OCI-LY3 (cell line): ENCODE results near the gene RARRES1.

Source experiments
- H2AFZ ChIP-seq: fragments of 200-600, 300-600 bp; shearing (Covaris generic); 2 replicates; pipeline ENCODE4 v1.6.0; 2014; ENCODE audit warnings: antibody characterized with exemption, low read depth, low read length
- H3K27ac ChIP-seq: fragments of 200-600, 300-600 bp; sonication (generic); 2 replicates; pipeline ENCODE4 v1.5.1; 2014; ENCODE audit warnings: mild to moderate bottlenecking, low read length, moderate library complexity, mixed read lengths
- H3K27me3 ChIP-seq: fragments of 200-600, 300-600 bp; sonication (generic); 2 replicates; pipeline ENCODE4 v1.6.1; 2014; ENCODE audit warnings: low read depth, low read length, mixed read lengths
- H3K36me3 ChIP-seq: fragments of 200-600, 300-600 bp; sonication (generic); replicated peaks from 2 replicates; pipeline ENCODE3; 2014; ENCODE audit warnings: low read depth, low read length, mixed read lengths
- H3K4me1 ChIP-seq: fragments of 300-600, 200-600 bp; sonication (generic); 2 replicates; pipeline ENCODE4 v1.6.1; 2014; ENCODE audit warnings: low read length, mixed read lengths
- H3K4me2 ChIP-seq: fragments of 200-600, 300-600 bp; sonication (generic); 2 replicates; pipeline ENCODE4 v1.6.1; 2014; ENCODE audit warnings: low read length, mixed read lengths
- H3K4me3 ChIP-seq: fragments of 300-600, 200-600 bp; sonication (generic); 2 replicates; pipeline ENCODE4 v1.5.1; 2014; ENCODE audit warnings: antibody characterized with exemption, mild to moderate bottlenecking, low read length, moderate library complexity
- H3K79me2 ChIP-seq: fragments of 300-600, 200-600 bp; shearing (Covaris generic); 2 replicates; pipeline ENCODE4 v1.6.1; 2014; ENCODE audit warnings: mild to moderate bottlenecking, low read length, mixed read lengths
- H3K9ac ChIP-seq: fragments of 300-600, 200-600 bp; shearing (Covaris generic); 2 replicates; pipeline ENCODE4 v1.6.0; 2014; ENCODE audit warnings: mild to moderate bottlenecking, low read length, moderate library complexity
- H3K9me3 ChIP-seq: fragments of 200-600, 300-600 bp; shearing (Covaris generic); 2 replicates; pipeline ENCODE4 v1.6.1; 2014; ENCODE audit warnings: low read length, mixed read lengths; ENCODE audit not compliant: insufficient read depth
- H4K20me1 ChIP-seq: fragments of 200-600, 300-600 bp; sonication (generic); 2 replicates; pipeline ENCODE4 v1.6.1; 2016; ENCODE audit warnings: low read length, mixed read lengths; ENCODE audit not compliant: insufficient read depth
- EZH2phosphoT487 ChIP-seq: fragments of 200-600 bp; shearing (Covaris generic); IDR thresholded peaks from 2 replicates; pipeline ENCODE4 v1.6.1; 2018; ENCODE audit warnings: antibody characterized with exemption, mixed run types, low read depth
- TF ChIP-seq, protein P1 (sequence below): fragments of 200-600, 300-600 bp; sonication (generic); IDR thresholded peaks from 2 replicates; pipeline ENCODE4 v1.5.1; 2014; ENCODE audit warnings: antibody characterized with exemption, low read length, low read depth

The RARRES1 gene

DNA sequence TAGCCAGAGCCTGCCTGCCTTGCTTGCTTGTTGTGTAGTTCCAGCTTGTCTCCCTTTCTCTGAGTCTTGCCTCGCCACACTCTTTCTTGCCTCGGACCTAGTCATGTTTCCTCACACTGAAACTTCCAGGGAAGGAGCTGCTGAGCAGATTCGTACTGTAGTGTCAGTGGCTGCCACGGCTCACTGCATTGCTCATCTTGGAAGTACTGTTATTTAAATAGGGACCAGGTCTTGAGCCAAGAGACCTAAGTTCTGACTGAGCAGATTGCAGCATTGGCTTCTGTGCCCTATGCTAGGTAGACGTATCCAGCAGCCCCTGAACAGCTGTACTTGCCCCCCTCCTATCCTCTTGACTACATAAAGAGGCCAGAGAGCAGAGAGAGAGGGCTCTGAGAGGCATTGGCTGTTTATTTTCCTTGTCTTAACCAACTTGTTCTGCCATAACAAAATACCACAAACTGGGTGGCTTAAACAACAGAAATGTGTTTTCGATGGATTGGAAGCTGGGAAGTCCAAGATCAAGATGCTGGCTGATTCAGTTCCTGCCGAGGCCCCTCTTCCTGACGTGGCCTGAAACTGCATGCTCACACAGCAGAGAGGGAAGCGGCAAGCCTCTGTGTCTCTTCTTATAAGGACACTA lies 5.8 kb upstream of the RARRES1 start:
- no peak overlapping the region for H3K4me3 ChIP-seq
- H3K27me3 ChIP-seq: no peaks in the 10 kb centered on the region
- no peak overlapping the region for H3K4me2 ChIP-seq
- no peak overlapping the region for H3K27ac ChIP-seq
- no peak overlapping the region for H3K9ac ChIP-seq
- no peak overlapping the region for H2AFZ ChIP-seq
- no peaks in the 10 kb centered on the region for H3K4me1 ChIP-seq
- TF ChIP-seq, protein P1, sequence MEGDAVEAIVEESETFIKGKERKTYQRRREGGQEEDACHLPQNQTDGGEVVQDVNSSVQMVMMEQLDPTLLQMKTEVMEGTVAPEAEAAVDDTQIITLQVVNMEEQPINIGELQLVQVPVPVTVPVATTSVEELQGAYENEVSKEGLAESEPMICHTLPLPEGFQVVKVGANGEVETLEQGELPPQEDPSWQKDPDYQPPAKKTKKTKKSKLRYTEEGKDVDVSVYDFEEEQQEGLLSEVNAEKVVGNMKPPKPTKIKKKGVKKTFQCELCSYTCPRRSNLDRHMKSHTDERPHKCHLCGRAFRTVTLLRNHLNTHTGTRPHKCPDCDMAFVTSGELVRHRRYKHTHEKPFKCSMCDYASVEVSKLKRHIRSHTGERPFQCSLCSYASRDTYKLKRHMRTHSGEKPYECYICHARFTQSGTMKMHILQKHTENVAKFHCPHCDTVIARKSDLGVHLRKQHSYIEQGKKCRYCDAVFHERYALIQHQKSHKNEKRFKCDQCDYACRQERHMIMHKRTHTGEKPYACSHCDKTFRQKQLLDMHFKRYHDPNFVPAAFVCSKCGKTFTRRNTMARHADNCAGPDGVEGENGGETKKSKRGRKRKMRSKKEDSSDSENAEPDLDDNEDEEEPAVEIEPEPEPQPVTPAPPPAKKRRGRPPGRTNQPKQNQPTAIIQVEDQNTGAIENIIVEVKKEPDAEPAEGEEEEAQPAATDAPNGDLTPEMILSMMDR: no peak
- TF ChIP-seq EZH2phosphoT487: no peak
- no peaks in the 10 kb centered on the region for H3K9me3 ChIP-seq
- H3K36me3 ChIP-seq: peaks cover 10% of the 10 kb centered on the region
- H3K79me2 ChIP-seq: no peaks in the 10 kb centered on the region
- H4K20me1 ChIP-seq: no peaks in the 10 kb centered on the region

- peaks cover 10% of the 10 kb centered on the region for H3K36me3 ChIP-seq
- H3K9ac ChIP-seq: no peak overlapping the region
- no peaks in the 10 kb centered on the region for H3K9me3 ChIP-seq
- H4K20me1 ChIP-seq: no peaks in the 10 kb centered on the region
- no peaks in the 10 kb centered on the region for H3K4me1 ChIP-seq
- H2AFZ ChIP-seq: no peak overlapping the region
- H3K4me3 ChIP-seq: no peak overlapping the region
- H3K27me3 ChIP-seq: no peaks in the 10 kb centered on the region
- TF ChIP-seq EZH2phosphoT487: no peak
- TF ChIP-seq, protein P1: no peak
- H3K27ac ChIP-seq: no peak overlapping the region
- H3K4me2 ChIP-seq: no peak overlapping the region
- no peaks in the 10 kb centered on the region for H3K79me2 ChIP-seq
Measured at GRCh38 chr3:158737410-158737809, 5.2 kb upstream of the RARRES1 start.

DNA sequence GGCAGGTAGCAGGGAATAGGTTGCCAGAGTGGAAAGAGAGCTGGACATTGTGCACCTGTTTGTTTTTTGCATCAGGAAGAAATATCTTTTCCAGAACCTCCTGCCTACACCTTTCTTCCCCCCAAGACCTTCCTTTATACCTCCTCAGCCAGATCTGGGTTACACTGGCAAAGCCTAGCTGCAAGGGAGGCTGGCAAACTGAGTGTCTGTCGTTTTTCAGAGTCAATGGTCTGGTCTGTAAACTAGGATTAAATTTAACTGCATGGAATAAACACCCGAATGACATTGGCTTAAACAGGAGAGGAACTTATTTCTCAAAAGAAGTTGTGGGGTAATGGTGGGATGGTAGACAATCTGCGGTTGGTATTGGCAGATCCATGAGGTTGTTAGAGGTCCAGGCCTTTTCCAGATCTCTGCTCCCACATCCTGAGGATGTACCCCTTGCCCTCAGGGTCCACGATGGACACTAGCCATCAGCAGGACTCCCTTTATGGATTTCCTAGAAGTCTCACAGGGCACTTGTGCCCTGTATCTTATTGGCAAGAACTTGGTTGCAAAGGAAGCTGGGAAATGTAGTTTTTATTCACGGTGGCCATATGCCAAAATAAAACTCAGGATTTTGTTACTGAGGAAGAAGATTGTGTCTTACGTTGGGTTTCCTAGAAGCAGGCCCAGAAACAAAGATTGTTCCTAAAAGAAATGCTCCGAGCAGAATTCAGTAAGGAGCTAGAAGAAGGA lies 3.2 kb upstream of the RARRES1 start:
- Histone ChIP-seq H3K9ac (no peak overlapping the region), H3K4me1 (no peaks in the 10 kb centered on the region), H3K27ac (no peak overlapping the region), H3K36me3 (peaks cover 20% of the 10 kb centered on the region), H4K20me1 (no peaks in the 10 kb centered on the region), H3K4me3 (no peak overlapping the region), H3K27me3 (no peaks in the 10 kb centered on the region), H3K79me2 (no peaks in the 10 kb centered on the region), H3K9me3 (no peaks in the 10 kb centered on the region), H2AFZ (no peak overlapping the region), H3K4me2 (no peak overlapping the region)
- TF ChIP-seq EZH2phosphoT487: no peak
- TF ChIP-seq, protein P1: no peak

GRCh38 chr3:158733656-158734055 lies 1.4 kb upstream of the RARRES1 start:
- Histone ChIP-seq H3K4me1 (no peaks in the 10 kb centered on the region), H4K20me1 (no peaks in the 10 kb centered on the region), H3K9ac (no peak overlapping the region), H3K27ac (no peak overlapping the region), H3K4me2 (no peak overlapping the region), H3K9me3 (no peaks in the 10 kb centered on the region), H3K4me3 (no peak overlapping the region), H2AFZ (no peak overlapping the region), H3K79me2 (no peaks in the 10 kb centered on the region), H3K36me3 (peaks cover 20% of the 10 kb centered on the region), H3K27me3 (no peaks in the 10 kb centered on the region)
- TF ChIP-seq EZH2phosphoT487: no peak
- TF ChIP-seq, protein P1: no peak
